GM19099 (cell line): ENCODE data around the gene ARHGEF4.

Source experiments
- POLR2A ChIP-seq: IDR thresholded peaks from 3 replicates; pipeline ENCODE4 v1.6.1; 2011; ENCODE audit warnings: low read depth; ENCODE audit not compliant: insufficient read length; ENCODE audit errors: extremely low read depth

Gene ARHGEF4

GRCh38 chr2:130825231-130825965 lies 11.3 kb upstream of the ARHGEF4 start:
- no peak for TF ChIP-seq POLR2A

GRCh38 chr2:130825966-130826253 lies 10.8 kb upstream of the ARHGEF4 start:
- TF ChIP-seq POLR2A: no peak

GRCh38 chr2:130826419-130826818 lies 10.3 kb upstream of the ARHGEF4 start:
- TF ChIP-seq POLR2A: no peak

GRCh38 chr2:130826821-130827501 lies 9.8 kb upstream of the ARHGEF4 start:
- no peak for TF ChIP-seq POLR2A

GRCh38 chr2:130827502-130828251 lies 9.0 kb upstream of the ARHGEF4 start:
- TF ChIP-seq POLR2A: no peak

GRCh38 chr2:130828461-130828860 lies 8.3 kb upstream of the ARHGEF4 start:
- TF ChIP-seq POLR2A: no peak

GRCh38 chr2:130829015-130829414 lies 7.7 kb upstream of the ARHGEF4 start:
- TF ChIP-seq POLR2A: no peak

- TF ChIP-seq POLR2A: no peak
These were observed 6.2 kb upstream of the ARHGEF4 start for GRCh38 chr2:130830538-130830937.

- no peak for TF ChIP-seq POLR2A
These were observed 5.4 kb upstream of the ARHGEF4 start for GRCh38 chr2:130831356-130831755.

GRCh38 chr2:130832296-130832940 lies 4.3 kb upstream of the ARHGEF4 start:
- TF ChIP-seq POLR2A: no peak

- no peak for TF ChIP-seq POLR2A
These were observed 2.4 kb upstream of the ARHGEF4 start for GRCh38 chr2:130834091-130834930.

GRCh38 chr2:130834931-130835765 lies 1.6 kb upstream of the ARHGEF4 start:
- no peak for TF ChIP-seq POLR2A

- TF ChIP-seq POLR2A: no peak
These were observed 1.0 kb upstream of the ARHGEF4 start for GRCh38 chr2:130835766-130836015.
